ENCODE results near the gene SPRY1. TPM values are rescaled to one million over a fixed set of nuclear protein-coding genes. Genes with fewer than 3 reads are reported as not detected.

Gene SPRY1
- total RNA-seq, 2 donors from 2014 or later: 147 to 215 TPM

- H3K36me3 ChIP-seq: no peaks in the 10 kb centered on the region
- TF ChIP-seq CTCF (IDR thresholded peaks at IDR 0.05): no peak
- H3K4me1 ChIP-seq (ENCODE audit: control insufficient read depth in 1 of 2, low read depth in 2 of 2): peaks cover 2 to 10% of the 10 kb centered on the region in 2 donors
- H3K27ac ChIP-seq: no peak overlapping the region
- H3K27me3 ChIP-seq (replicated peaks; ENCODE audit: insufficient read depth): no peaks in the 10 kb centered on the region
- no peak overlapping the region for H3K4me3 ChIP-seq
- no peaks in the 10 kb centered on the region for H3K9me3 ChIP-seq
- ATAC-seq (ENCODE audit: insufficient number of reproducible peaks, low FRiP score, low read depth) (no peak), DNase-seq (ENCODE audit: low spot score) (no peak)
These were observed 25.6 kb downstream of the SPRY1 start for GRCh38 chr4:123421937-123422781.

- Histone ChIP-seq H3K4me1 (ENCODE audit: control insufficient read depth in 1 of 2, low read depth in 2 of 2) (no peaks in the 10 kb centered on the region), H3K9me3 (no peaks in the 10 kb centered on the region), H3K36me3 (no peaks in the 10 kb centered on the region), H3K4me3 (no peak overlapping the region), H3K27ac (no peak overlapping the region), H3K27me3 (replicated peaks; ENCODE audit: insufficient read depth) (no peaks in the 10 kb centered on the region)
- no peak for TF ChIP-seq CTCF (IDR thresholded peaks at IDR 0.05)
- DNase-seq (ENCODE audit: low spot score) (no peak), ATAC-seq (ENCODE audit: insufficient number of reproducible peaks, low FRiP score, low read depth) (no peak)
These were observed 27.2 kb downstream of the SPRY1 start for GRCh38 chr4:123423819-123424218.

- Histone ChIP-seq H3K9me3 (no peaks in the 10 kb centered on the region), H3K4me1 (ENCODE audit: control insufficient read depth in 1 of 2, low read depth in 2 of 2) (no peaks in the 10 kb centered on the region), H3K27me3 (replicated peaks; ENCODE audit: insufficient read depth) (no peaks in the 10 kb centered on the region), H3K27ac (no peak overlapping the region), H3K36me3 (no peaks in the 10 kb centered on the region), H3K4me3 (no peak overlapping the region)
- ATAC-seq (ENCODE audit: insufficient number of reproducible peaks, low FRiP score, low read depth) (no peak), DNase-seq (ENCODE audit: low spot score) (no peak)
- TF ChIP-seq CTCF (IDR thresholded peaks at IDR 0.05): no peak
These were observed 31.4 kb downstream of the SPRY1 start for GRCh38 chr4:123427951-123428350.

GRCh38 chr4:123430031-123430430 lies 33.4 kb downstream of the SPRY1 start:
- no peak for TF ChIP-seq CTCF (IDR thresholded peaks at IDR 0.05)
- no peak overlapping the region for H3K27ac ChIP-seq
- H3K4me1 ChIP-seq (ENCODE audit: control insufficient read depth in 1 of 2, low read depth in 2 of 2): no peaks in the 10 kb centered on the region
- H3K9me3 ChIP-seq: no peaks in the 10 kb centered on the region
- H3K4me3 ChIP-seq: no peak overlapping the region
- no peaks in the 10 kb centered on the region for H3K27me3 ChIP-seq (replicated peaks; ENCODE audit: insufficient read depth)
- DNase-seq (ENCODE audit: low spot score) (no peak), ATAC-seq (ENCODE audit: insufficient number of reproducible peaks, low FRiP score, low read depth) (no peak)
- H3K36me3 ChIP-seq: no peaks in the 10 kb centered on the region

- Histone ChIP-seq H3K27ac (no peak overlapping the region), H3K4me1 (ENCODE audit: control insufficient read depth in 1 of 2, low read depth in 2 of 2) (no peaks in the 10 kb centered on the region), H3K4me3 (no peak overlapping the region), H3K9me3 (no peaks in the 10 kb centered on the region), H3K36me3 (no peaks in the 10 kb centered on the region), H3K27me3 (replicated peaks; ENCODE audit: insufficient read depth) (no peaks in the 10 kb centered on the region)
- DNase-seq (ENCODE audit: low spot score) (no peak), ATAC-seq (ENCODE audit: insufficient number of reproducible peaks, low FRiP score, low read depth) (no peak)
- TF ChIP-seq CTCF (IDR thresholded peaks at IDR 0.05): no peak
These were observed 33.9 kb downstream of the SPRY1 start for GRCh38 chr4:123430501-123430900.
